IPS-NIHi7 (cell line): ENCODE measurements around the gene TENT4B.
A peak's percentile ranks its signal among the peaks of the same experiment; 100 is the strongest.
"Not testable (repeated sequence)": the region's sequence is repeated elsewhere in the genome, so short reads cannot be mapped to it uniquely, and the experiment has no call there.

Source experiments
- DNase-seq: peaks from one replicate; pipeline ENCODE4 v3.0.0; 2012; ENCODE audit warnings: mixed read lengths; ENCODE audit errors: extremely low spot score

TENT4B gene

DNA sequence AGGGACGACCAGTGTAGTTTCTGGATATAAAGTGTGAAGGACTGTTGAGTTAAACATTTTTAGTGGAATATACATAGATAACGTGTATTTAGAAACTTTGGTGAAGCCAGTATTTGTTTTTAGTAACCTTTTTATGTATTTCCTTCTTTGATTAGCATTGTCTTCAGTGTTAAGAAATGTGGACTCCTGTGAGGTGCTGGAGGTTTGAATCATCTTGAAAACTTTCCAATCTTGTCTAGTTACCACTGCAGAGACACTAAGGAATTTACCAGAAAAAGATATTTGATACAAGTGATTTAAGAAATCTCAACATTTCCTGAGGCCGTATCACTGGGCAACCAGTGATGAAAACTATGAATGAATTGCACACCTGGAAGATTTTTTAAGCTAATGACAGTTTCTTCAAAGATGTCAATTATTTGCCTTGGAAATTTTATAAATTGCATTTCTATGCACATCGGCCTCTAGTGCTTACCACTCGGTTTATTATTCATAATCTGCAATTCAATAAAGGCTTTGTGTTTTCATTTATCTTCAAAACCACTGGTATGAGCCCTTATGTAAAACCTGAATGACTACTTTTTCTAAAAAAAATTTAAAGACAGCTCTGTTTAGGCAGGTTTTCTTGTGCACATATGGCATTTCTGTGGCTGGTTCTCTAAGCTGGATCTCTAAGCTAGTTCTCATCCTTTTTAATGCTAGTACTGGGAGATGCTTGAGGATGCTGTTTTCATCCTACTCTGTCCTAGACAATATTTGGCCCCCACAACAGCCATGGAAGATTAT, 81.9 kb downstream of the TENT4B start:
- no peak for DNase-seq

- DNase-seq = no peak
Observed at GRCh38 chr16:50235581-50235980, 82.5 kb downstream of the TENT4B start.

- DNase-seq = no peak
Observed at GRCh38 chr16:50238314-50238713, 85.2 kb downstream of the TENT4B start.

- DNase-seq = no peak
Observed at GRCh38 chr16:50238868-50239301, 85.8 kb downstream of the TENT4B start.

DNA sequence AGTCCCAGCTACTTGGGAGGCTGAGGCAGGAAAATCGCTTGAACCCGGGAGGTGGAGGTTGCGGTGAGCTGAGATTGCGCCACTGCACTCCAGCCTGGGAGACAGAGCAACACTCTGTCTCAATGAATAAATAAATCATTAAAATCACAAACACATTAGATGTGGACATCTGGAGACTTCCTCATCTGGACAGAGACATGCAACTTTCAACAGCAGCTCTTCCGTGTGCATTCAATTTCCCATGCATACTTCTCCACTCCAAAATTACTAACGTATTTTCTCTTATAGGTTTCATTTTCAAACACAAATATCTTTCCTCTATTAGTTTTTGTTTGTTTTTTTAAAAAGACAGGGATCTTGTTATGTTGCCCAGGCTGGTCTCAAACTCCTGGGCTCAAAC, 89.9 kb downstream of the TENT4B start:
- DNase-seq = not testable (repeated sequence)

DNA sequence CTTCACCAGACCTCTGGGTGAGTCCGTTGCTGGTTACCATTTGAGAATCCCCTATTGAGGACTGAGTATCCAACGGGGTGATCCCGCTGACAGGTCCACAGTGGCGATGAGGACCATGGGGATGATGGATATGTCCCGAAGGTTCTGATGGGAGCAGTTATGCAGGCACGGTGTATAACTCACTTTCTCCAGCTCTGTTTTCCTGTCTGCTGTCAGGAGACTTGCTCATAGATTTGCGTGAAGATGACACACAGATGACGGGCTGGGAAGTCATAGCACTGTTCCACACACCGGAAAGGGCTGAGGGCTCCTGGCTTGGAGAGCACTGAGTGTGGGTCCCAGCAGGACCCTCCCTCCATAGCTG, 91.0 kb downstream of the TENT4B start:
- no peak for DNase-seq

- DNase-seq = peak; percentile 84
Observed at GRCh38 chr16:50244504-50245416, 91.7 kb downstream of the TENT4B start.

DNA sequence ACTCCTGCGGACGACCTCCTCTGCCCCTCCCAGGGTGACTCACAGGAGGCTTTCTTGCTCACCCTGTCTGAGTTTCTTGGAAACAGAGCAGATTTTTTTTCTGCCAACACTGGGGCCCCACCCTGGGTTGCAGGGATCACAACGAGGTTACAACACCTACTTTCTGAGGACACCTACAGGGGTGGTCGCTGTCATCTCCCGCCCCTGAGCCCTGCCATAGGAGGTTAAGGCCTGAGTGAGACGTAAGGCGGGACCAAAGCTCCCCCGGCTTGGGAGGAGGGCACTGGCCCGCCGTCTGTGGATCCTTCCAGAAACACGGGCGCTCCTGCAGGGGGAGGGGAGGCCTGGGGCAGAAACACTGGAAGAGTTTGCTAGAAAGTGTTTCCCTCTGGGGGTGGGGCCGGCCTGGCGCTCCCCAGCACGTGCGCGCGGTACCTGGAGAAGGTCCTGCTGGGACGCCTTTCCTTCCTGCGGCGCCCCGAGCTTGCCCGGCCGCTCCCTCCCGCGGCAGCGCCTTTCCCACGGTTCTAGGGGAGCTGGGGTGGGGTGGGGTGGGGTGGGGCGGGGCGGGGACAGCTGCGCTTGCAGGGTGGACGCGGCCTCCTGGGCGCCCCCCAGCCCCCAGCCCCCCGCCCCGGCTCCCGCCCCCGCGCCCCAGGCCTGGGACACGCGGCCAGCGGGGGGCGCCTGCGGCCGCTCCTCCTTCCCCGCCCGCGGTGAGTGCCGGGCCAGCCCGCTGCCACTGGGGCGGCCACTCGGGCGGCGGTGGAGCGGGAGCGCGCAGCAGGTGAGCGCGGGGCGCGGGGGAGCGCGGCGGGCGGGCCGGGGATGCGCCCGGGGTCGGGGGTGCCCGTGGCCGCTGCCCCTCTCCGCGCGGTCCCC, 92.6 kb downstream of the TENT4B start:
- peak; percentile 61 for DNase-seq

GRCh38 chr16:50246299-50247122, 93.4 kb downstream of the TENT4B start:
- DNase-seq = peak; percentile 34

- DNase-seq = no peak
Observed at GRCh38 chr16:50247123-50247905, 94.2 kb downstream of the TENT4B start.

DNA sequence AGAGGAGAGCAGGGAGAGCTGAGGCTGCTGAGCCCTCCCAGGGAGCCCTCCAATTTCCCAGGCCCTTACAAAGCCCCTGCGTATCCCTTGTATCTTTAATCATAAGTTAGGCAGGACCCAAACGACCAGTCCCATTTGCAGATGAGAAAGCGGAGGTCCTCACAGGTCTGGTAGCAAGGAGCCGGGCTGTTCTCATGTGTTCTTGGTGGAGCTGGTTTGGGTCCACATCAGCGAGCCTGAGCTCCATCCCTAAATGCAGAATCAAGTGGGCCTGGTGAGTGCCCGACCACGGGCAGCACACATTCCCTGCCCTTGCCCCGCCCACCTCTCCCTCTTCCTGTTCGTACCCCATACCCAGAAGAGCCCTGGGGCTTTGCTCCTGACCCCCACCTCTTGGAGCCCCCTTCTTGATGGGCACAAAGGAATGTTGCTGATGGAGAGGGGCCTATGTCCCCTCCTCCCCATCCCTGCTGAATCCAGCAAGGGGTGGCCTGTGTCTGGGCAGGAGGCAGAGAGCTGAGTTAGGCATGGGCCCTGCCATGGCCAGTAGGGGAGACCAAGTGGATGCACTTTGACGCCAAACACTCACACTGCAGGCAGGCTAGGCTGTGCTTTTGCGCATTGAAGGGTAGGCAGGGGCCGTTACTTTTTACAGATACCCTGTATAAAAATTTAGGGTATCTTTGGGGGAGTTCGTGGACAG, 95.0 kb downstream of the TENT4B start:
- DNase-seq = no peak

GRCh38 chr16:50248845-50249244, 95.7 kb downstream of the TENT4B start:
- no peak for DNase-seq

DNA sequence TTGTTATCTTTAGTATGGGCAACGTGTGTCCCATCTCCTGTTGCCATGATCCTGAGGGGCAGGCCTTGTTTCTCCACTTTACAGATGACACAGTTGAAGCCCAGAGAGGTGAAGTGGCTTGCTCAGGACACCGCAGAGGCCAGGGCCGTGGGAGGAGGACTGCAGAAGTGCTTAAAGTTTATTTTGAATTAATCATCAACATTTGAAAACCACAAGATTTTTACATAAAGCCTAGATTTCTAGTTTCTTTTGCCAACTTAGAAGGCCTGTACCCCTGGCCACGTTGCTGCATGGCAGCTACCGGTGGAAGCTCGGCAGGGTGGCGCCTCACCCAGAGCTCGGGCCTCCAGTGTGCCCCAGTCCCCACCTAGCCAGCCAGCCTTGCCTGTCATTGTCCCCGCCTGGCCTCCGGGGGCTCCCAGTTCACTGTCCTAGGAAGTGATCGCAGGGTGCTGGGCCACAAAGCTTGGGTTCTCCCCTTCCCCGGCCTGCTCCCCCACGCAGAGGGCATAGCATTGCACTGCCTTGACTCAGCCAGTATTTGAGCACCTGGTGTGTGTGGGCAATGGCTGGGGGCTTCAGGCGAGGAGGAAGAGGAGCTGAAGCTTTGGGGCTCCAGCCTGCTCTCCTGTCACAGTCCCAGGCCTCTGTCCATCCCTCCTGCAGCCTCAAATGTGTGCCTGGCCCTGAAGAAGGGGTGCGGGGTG, 98.4 kb downstream of the TENT4B start:
- DNase-seq = no peak

DNA sequence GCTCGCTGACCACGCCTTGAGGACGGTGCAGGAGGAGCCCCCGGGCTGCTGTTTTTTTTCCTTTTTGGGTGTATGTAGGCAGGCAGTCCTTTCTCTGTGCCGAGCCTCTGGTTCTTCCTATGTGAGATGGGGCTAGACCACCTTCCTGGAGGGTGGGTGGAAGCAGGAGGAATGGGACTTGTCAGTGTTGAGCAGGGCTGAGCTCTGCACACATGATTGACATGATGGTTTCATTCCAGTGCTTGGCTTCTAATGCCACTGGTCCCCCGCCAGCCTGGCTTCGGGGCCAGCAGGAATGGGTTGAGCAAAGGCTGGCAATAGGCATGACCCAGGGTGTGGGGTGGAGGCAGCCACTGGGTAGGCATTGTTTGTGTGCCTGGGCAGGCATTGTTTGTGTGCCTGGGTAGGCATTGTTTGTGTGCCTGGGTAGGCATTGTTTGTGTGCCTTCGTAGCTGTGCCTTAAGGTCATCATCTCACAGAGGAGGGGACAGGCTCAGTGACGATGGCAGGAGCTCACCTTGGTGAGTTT, 99.0 kb downstream of the TENT4B start:
- DNase-seq = no peak

- DNase-seq = no peak
Observed at GRCh38 chr16:50252874-50253513, 99.9 kb downstream of the TENT4B start.

DNA sequence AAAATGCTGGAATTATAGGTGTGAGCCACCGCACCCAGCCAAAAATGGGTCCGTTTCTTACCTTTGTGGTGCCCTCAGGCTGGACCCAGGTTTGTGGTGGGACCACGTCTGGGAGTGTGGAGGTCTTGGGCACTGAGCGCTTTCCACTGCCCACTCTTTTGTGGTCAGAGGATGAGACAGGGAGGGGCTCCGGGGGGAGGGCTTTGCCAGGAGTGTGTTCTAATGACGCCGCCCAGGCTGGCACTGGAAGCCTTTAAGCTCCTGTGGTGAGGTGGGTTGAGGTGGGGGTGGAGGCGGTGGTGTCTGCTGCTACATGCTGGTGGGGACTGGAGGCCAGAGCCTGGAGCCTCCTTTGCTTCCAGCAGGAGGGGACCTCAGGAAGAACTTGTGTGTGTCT, 100.4 kb downstream of the TENT4B start:
- no peak for DNase-seq

DNA sequence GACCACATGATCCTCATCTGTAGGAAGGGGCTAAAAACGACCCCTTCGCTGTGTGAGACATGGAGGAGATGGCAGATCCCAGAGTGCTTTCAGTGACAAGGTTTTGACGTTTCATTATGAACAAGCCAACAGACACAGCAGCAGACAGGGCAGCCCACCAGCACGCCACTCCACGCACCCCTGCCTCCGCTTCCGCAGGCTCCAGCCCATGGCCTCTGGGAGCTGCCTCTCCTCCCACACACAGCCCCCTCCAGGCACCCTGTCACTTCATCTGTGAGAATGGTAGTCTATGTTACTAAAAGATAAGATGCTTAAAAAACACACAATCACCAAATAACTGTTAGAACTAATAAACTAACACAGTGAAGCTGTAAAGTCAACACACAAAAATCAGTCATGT, 101.0 kb downstream of the TENT4B start:
- no peak for DNase-seq

- DNase-seq = no peak
Observed at GRCh38 chr16:50255538-50255937, 102.4 kb downstream of the TENT4B start.
